Measurements from ENCODE around the gene DALRD3. TPM values are rescaled to one million over a fixed set of nuclear protein-coding genes. Genes with fewer than 3 reads are reported as not detected.

The DALRD3 gene
- total RNA-seq: 46.8 TPM
- polyA plus RNA-seq (ENCODE audit: insufficient read depth, low read depth, low replicate concordance): 41.6 TPM
- long read RNA-seq, donor 1, partial matches to known transcripts: 167 of 175 reads
- long read RNA-seq, donor 1, other reads (novel, unspliced or antisense): 5 of 175 reads
- long read RNA-seq, donor 2, partial matches to known transcripts: 53 of 180 reads
- long read RNA-seq, donor 2, other reads (novel, unspliced or antisense): 124 of 180 reads
- long read RNA-seq, donor 3, partial matches to known transcripts: 268 of 318 reads
- long read RNA-seq, donor 3, other reads (novel, unspliced or antisense): 43 of 318 reads
- long read RNA-seq, donor 4, partial matches to known transcripts: 147 of 181 reads
- long read RNA-seq, donor 4, other reads (novel, unspliced or antisense): 28 of 181 reads
- long read RNA-seq, donor 5, partial matches to known transcripts: 0 of 1 reads
- long read RNA-seq, donor 5, other reads (novel, unspliced or antisense): 0 of 1 reads
- long read RNA-seq, donor 6, partial matches to known transcripts: 150 of 384 reads
- long read RNA-seq, donor 6, other reads (novel, unspliced or antisense): 232 of 384 reads
- long read RNA-seq, donor 7, transcript DALRD3-206 (12 exons, 1,706 nt): minor isoform, 5 of 65 reads
- long read RNA-seq, donor 7, transcript DALRD3-202 (12 exons, 1,739 nt): major isoform, 25 of 65 reads
- long read RNA-seq, donor 7, partial matches to known transcripts: 7 of 65 reads
- long read RNA-seq, donor 7, other reads (novel, unspliced or antisense): 25 of 65 reads
- long read RNA-seq, donor 8, partial matches to known transcripts: 68 of 200 reads
- long read RNA-seq, donor 8, other reads (novel, unspliced or antisense): 124 of 200 reads
- long read RNA-seq, donor 9, partial matches to known transcripts: 109 of 126 reads
- long read RNA-seq, donor 9, other reads (novel, unspliced or antisense): 11 of 126 reads
- long read RNA-seq, donor 10, partial matches to known transcripts: 214 of 244 reads
- long read RNA-seq, donor 10, other reads (novel, unspliced or antisense): 24 of 244 reads

GRCh38 chr3:49017971-49018706, at the start of gene DALRD3:
DALRD3 (minus strand) TSS chr3:49018580; CDS start chr3:49018564, 16 bp downstream.
- Histone ChIP-seq H3K27me3 (ENCODE audit: control insufficient read depth, insufficient read depth, low read length) (no peaks in the 10 kb centered on the region), H3K4me3 (ENCODE audit: low read length in 3 of 3) (peak within 1 kb of the TSS; percentile 68 to 81 (median 78)), H3K4me1 (ENCODE audit: control insufficient read depth in 2 of 3, insufficient read depth in 2 of 3, low read depth in 1 of 3, low read length in 3 of 3) (peaks cover 0 to 27% (median 7%) of the 10 kb centered on the region in 3 donors), H3K9me3 (ENCODE audit: control insufficient read depth in 2 of 3, insufficient read depth in 1 of 3, low read length in 3 of 3) (no peaks in the 10 kb centered on the region), H3K9ac (ENCODE audit: low read length in 3 of 3) (peak within 1 kb of the TSS; percentile 44 to 64 (median 63)), H3K27ac (ENCODE audit: low read depth in 2 of 2, low read length in 2 of 2) (peak within 1 kb of the TSS; percentile 57 to 63), H3K36me3 (ENCODE audit: control insufficient read depth in 2 of 3, insufficient read depth in 3 of 3, low read length in 3 of 3) (peaks cover 1 to 23% (median 17%) of the 10 kb centered on the region in 3 donors)
- FAIRE-seq (no peak), DNase-seq (peak; percentile 72 to 91 (median 85))
- intact Hi-C loops (cut with DNase I): no loop called here
- TF ChIP-seq, protein P1, sequence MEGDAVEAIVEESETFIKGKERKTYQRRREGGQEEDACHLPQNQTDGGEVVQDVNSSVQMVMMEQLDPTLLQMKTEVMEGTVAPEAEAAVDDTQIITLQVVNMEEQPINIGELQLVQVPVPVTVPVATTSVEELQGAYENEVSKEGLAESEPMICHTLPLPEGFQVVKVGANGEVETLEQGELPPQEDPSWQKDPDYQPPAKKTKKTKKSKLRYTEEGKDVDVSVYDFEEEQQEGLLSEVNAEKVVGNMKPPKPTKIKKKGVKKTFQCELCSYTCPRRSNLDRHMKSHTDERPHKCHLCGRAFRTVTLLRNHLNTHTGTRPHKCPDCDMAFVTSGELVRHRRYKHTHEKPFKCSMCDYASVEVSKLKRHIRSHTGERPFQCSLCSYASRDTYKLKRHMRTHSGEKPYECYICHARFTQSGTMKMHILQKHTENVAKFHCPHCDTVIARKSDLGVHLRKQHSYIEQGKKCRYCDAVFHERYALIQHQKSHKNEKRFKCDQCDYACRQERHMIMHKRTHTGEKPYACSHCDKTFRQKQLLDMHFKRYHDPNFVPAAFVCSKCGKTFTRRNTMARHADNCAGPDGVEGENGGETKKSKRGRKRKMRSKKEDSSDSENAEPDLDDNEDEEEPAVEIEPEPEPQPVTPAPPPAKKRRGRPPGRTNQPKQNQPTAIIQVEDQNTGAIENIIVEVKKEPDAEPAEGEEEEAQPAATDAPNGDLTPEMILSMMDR (IDR thresholded peaks at IDR 0.05; ENCODE audit: borderline replicate concordance, extremely low read depth, insufficient read depth): no peak

DNA sequence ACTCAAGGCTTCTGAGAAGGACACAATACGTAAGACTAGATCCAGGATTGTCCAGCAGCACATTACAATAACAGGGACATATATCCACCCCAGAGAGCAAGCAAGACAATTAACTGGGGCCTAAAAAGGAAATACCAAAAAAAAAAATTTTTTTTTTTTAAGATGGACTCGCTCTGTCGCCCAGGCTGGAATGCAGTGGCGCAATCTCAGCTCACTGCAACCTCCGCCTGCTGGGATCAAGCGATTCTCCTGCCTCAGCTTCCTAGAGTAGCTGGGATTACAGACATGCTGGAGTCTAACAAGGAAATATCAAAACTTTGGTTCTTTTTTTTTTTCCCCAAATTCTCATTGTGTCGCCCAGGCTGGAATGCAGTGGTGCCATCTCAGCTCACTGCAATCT, 39.6 kb upstream of the DALRD3 start:
- peaks cover 7 to 30% (median 20%) of the 10 kb centered on the region in 3 donors for H3K36me3 ChIP-seq (ENCODE audit: control insufficient read depth in 2 of 3, insufficient read depth in 3 of 3, low read length in 3 of 3)

DNA sequence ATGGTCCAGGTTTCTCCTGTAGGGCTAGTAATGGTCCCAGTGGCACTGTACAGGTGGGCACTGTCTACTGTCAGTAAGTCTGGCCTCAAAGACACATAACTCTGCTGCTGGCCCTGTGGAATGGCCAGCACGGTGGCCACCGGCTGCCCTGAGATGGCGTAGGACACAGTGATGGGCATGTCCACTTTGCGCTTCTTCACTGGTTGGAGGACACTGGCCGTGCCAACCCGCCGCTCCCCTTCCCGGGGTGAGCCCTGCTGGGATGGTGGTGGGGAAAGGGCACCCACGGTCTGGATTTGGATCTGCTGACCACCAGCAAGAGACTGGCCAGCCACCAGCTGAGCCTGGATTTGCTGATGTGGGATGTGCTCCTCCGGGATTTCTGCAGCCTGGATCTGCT, 38.9 kb upstream of the DALRD3 start:
- H3K9ac ChIP-seq (ENCODE audit: low read length in 3 of 3): no peak overlapping the region
- peaks cover 7 to 29% (median 20%) of the 10 kb centered on the region in 3 donors for H3K36me3 ChIP-seq (ENCODE audit: control insufficient read depth in 2 of 3, insufficient read depth in 3 of 3, low read length in 3 of 3)
- no peak for FAIRE-seq
- no peaks in the 10 kb centered on the region for H3K9me3 ChIP-seq (ENCODE audit: control insufficient read depth in 2 of 3, insufficient read depth in 1 of 3, low read length in 3 of 3)
- intact Hi-C loops (cut with DNase I): no loop called here
- TF ChIP-seq, protein P1 (IDR thresholded peaks at IDR 0.05; ENCODE audit: borderline replicate concordance, extremely low read depth, insufficient read depth): no peak
- H3K4me3 ChIP-seq (ENCODE audit: low read length in 3 of 3): no peak overlapping the region
- DNase-seq: peak in 1 of 5 donors; percentile 59
- no peak overlapping the region for H3K27ac ChIP-seq (ENCODE audit: low read depth in 2 of 2, low read length in 2 of 2)
- no peaks in the 10 kb centered on the region for H3K27me3 ChIP-seq (ENCODE audit: control insufficient read depth, insufficient read depth, low read length)
- no peaks in the 10 kb centered on the region for H3K4me1 ChIP-seq (ENCODE audit: control insufficient read depth in 2 of 3, insufficient read depth in 2 of 3, low read depth in 1 of 3, low read length in 3 of 3)

More for the DNA sequence above, 39.6 kb upstream of the DALRD3 start:
- TF ChIP-seq, protein P1 (IDR thresholded peaks at IDR 0.05; ENCODE audit: borderline replicate concordance, extremely low read depth, insufficient read depth): no peak
- H3K4me1 ChIP-seq (ENCODE audit: control insufficient read depth in 2 of 3, insufficient read depth in 2 of 3, low read depth in 1 of 3, low read length in 3 of 3): no peaks in the 10 kb centered on the region
- intact Hi-C loops (cut with DNase I): no loop called here
- H3K27me3 ChIP-seq (ENCODE audit: control insufficient read depth, insufficient read depth, low read length): no peaks in the 10 kb centered on the region
- H3K9me3 ChIP-seq (ENCODE audit: control insufficient read depth in 2 of 3, insufficient read depth in 1 of 3, low read length in 3 of 3): no peaks in the 10 kb centered on the region
- no peak overlapping the region for H3K4me3 ChIP-seq (ENCODE audit: low read length in 3 of 3)
- H3K9ac ChIP-seq (ENCODE audit: low read length in 3 of 3): no peak overlapping the region
- no peak overlapping the region for H3K27ac ChIP-seq (ENCODE audit: low read depth in 2 of 2, low read length in 2 of 2)
- no peak for DNase-seq
- FAIRE-seq: no peak
